Suprapubic skin (tissue), 4 donors: ENCODE results near the gene CEP72.

Experiments used
- CTCF ChIP-seq, 2 donors: fragments of 200-600 bp in 1 of 2; fragments of 450-650 bp in 1 of 2; sonication (generic) in 1 of 2; IDR thresholded peaks; one replicate each; pipeline ENCODE4 v1.5.1; 2016 to 2019; ENCODE audit warnings: antibody characterized with exemption in 2 of 2, mild to moderate bottlenecking in 1 of 2, moderate library complexity in 1 of 2
- EP300 ChIP-seq: sonication (generic); formaldehyde crosslinking; IDR thresholded peaks from one replicate; pipeline ENCODE4 v1.6.1; 2017; ENCODE audit warnings: antibody characterized with exemption
- POLR2AphosphoS5 ChIP-seq, 3 donors: sonication (generic); formaldehyde crosslinking; IDR thresholded peaks; one replicate each; pipeline ENCODE4 v1.6.1; 2017; ENCODE audit warnings: antibody characterized with exemption in 3 of 3

GRCh38 chr5:637581-638450, 25.7 kb downstream of the CEP72 start:
- no peak for TF ChIP-seq CTCF (IDR thresholded peaks at IDR 0.05)
- no peak for TF ChIP-seq POLR2AphosphoS5 (IDR thresholded peaks at IDR 0.05)
- TF ChIP-seq EP300 = no peak
